Stimulated activated CD8-positive, alpha-beta memory T cell treated with anti-CD3 and anti-CD28 coated beads, Interleukin-7, amount 100 ng/mL, for 48 hours (primary cell): ENCODE data around the gene MCUR1.
"Not testable (repeated sequence)": the region's sequence is repeated elsewhere in the genome, so short reads cannot be mapped to it uniquely, and the experiment has no call there.

ENCODE experiments used
- DNase-seq, 2 donors: peaks; one replicate each; pipeline ENCODE4 v3.0.0-alpha.2; 2020; ENCODE audit warnings: low read depth in 1 of 2; ENCODE audit errors: extremely low read depth in 1 of 2

MCUR1 gene

GRCh38 chr6:13814176-13814937 lies at the start of gene MCUR1:
TSS of gene MCUR1 (minus strand) at chr6:13814557. CDS start at chr6:13814429, 128 bp downstream.
- DNase-seq = peak; percentile 69 to 71

- DNase-seq = no peak
These were observed 49.4 kb upstream of the MCUR1 start for GRCh38 chr6:13863699-13864155.

DNA sequence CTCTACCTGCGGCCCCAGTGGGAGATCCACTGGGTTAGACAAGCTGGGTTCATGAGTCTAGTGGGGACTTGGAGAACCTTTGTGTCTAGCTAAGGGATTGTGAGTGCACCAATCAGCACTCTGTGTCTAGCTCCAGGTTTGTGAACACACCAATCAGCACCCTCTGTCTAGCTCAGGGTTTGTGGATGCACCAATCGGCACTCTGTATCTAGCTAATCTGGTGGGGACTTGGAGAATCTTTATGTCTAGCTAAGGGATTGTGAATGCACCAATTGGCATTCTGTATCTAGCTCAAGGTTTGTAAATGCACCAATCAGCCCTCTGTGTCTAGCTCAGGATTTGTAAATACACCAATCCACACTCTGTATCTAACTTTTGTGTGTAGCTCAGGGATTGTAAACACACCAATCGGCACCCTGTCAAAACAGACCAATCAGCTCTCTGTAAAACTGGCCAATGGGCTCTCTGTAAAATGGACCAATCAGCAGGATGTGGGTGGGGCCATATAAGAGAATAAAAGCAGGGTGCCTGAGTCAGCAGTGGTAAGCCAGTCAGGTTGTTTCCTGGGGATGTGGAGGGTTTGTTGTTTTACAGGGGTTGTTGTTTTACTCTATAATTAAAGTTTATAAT lies 46.3 kb upstream of the MCUR1 start:
- not testable (repeated sequence) for DNase-seq

- no peak for DNase-seq
These were observed 45.7 kb upstream of the MCUR1 start for GRCh38 chr6:13859871-13860555.

DNA sequence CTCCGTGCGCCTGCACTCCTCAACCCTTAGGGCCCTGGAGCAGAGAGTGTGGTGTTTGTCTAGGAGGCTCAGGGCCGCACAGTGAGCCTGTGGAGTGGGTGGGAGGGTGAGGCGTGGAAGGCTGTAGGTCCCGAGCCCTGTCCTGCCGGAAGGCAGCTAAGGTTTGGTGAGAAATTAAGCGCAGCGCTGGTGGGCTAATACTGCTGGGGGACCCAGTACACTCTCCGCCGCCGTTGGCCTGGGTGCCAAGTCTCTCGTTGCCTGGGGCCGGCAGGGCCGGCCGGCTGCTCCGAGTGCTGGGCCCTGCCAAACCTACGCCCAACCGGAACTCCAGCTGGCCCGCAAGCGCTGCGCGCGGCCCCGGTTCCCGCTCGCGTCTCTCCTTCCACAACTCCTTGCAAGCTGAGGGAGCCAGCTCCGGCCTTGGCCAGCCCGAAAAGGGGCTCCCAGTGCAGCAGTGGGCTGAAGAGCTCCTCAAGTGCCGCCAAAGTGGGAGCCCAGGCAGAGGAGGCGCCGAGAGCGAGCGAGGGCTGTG lies 40.4 kb upstream of the MCUR1 start:
- DNase-seq = no peak

GRCh38 chr6:13853871-13854270 lies 39.5 kb upstream of the MCUR1 start:
- no peak for DNase-seq

DNA sequence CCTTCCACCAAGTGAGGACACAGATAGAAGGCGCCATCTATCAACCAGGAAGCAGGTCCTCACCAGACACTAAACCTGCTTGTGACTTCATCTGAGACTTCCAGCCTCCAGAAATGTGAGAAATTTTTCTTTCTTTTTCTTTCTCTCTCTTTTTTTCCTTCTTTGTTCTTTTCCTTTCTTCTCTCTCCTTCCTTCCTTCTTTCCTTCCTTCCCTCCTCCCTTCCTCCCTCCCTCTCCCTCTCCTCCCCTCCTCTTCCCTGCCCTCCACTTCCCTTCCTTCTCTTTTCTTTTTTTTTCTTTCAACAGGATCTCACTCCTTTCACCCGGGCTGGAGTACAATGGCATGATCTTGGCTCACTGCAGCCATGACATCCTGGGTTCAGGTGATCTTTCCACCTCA lies 37.4 kb upstream of the MCUR1 start:
- DNase-seq = no peak

GRCh38 chr6:13851330-13851729 lies 37.0 kb upstream of the MCUR1 start:
- DNase-seq = no peak

DNA sequence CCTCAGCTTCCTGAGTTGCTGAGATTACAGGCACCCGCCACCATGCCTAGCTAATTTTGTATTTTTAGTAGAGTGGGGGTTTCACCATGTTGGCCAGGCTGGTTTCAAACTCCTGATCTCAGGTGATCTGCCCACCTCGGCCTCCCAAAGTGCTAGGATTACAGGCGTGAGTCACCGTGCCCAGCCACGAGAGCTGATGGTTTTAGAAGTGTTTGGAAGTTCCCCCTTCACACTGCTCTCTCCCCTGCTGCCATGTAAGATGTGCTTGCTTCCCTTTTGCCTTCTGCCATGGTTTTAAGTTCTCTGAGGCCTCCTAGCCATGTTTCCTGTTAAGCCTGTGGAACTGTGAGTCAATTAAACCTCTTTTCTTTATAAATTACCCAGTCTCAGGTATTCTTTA lies 36.3 kb upstream of the MCUR1 start:
- DNase-seq = not testable (repeated sequence)

- DNase-seq = no peak
These were observed 34.3 kb upstream of the MCUR1 start for GRCh38 chr6:13848522-13849150.

- no peak for DNase-seq
These were observed 33.1 kb upstream of the MCUR1 start for GRCh38 chr6:13847326-13848050.

GRCh38 chr6:13846841-13847240 lies 32.5 kb upstream of the MCUR1 start:
- DNase-seq = no peak

GRCh38 chr6:13841936-13842335 lies 27.6 kb upstream of the MCUR1 start:
- no peak for DNase-seq

- DNase-seq = no peak
These were observed 24.3 kb upstream of the MCUR1 start for GRCh38 chr6:13838616-13839015.

DNA sequence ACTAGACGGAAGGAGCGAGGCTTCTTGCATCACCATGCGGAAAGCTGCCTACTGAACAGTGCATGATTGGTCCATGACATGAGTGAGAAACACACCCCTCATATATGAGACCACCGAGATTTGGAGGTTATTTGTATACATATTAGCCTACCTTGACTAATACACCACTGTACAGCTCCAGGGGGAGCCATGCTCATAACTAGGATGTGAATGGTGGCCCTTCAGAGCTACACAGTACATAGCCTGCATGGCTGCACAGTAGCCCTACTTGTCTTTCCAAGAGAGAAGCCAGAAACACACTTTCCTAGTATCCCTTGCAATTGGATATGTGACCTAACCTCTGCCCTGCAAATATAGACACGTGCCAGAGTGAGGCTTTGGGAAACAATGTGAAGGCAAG lies 21.8 kb upstream of the MCUR1 start:
- DNase-seq = no peak

DNA sequence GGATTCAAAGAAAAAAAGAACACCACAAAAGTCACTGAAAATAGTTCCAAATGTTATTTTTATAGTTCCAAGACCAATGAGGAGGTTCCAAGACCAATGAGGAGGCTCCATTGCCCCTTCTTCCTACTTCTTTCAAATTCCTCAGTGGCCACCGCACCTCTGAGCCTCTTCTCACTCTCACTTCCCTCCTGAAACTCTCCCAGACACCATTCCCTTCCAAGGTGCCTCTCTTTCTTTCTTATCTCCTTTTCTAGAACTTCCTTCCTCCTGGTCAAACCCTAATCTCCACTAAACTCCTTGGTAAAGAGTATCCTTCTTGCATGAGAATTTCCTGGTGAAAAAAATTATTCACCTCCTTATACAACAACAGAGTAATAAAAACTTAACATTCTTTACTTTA lies 20.4 kb upstream of the MCUR1 start:
- no peak for DNase-seq

- not testable (repeated sequence) for DNase-seq
These were observed 19.7 kb upstream of the MCUR1 start for GRCh38 chr6:13834018-13834417.

DNA sequence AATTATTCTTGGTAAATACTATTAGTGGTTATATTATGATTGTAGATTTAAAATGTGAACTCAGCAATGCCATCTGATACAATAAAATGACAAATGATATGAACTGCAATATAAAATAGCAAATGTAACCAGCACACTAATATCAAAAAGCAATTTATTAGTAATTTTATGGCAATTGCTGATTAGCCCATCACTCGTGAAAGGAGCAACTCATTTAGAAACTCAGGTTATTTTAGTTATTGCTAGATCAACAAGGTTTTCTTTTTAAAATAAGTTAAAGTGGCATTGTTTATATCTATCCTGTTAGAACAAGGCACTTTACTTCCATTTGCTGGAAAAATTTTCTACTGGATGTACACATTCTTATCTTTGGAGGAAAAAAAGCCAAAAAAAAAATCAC lies 18.4 kb upstream of the MCUR1 start:
- DNase-seq = no peak

DNA sequence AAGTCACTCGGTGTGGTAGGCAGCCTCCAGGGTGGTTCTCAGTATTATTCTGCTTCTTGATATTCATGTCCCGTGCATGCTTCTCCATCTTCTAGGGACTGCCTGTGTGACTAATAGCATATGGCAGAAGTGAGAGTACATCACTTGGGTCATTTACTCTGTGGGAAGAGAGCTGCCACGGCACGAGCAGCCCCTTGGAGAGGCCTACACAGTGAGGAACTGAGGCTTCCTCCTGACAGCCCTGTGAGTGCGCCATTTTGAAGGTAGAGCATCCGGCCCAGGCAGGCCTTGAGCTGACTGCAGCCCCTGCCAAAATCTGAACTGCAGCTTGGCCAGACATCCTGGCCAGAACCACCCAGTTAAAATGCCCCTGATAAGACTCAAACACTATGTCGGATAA lies 17.3 kb upstream of the MCUR1 start:
- no peak for DNase-seq

DNA sequence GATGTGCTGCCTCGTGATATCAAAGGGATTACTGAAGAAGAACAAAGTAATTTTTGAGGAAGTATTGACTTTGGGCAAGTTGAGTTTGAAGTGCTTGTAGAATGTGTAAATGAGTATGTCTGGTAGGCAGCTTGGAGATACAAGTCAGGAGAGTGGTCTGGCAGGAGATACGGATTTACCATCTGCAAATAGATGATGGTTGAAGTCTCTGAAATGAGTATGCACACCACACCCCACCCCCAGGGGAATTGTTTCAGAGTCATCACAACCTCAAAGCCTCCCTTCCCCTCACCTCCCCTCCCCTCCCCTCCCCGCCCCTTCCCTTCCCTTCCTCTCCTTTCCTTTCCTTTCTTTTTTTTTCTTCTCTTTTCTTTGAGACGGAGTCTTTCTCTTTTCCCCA lies 16.4 kb upstream of the MCUR1 start:
- DNase-seq = no peak
